HTERT RPE-1 (cell line): ENCODE results near the gene HEXIM2.
"Not testable (repeated sequence)": the region's sequence is repeated elsewhere in the genome, so short reads cannot be mapped to it uniquely, and the experiment has no call there.

Experiments used
- in situ Hi-C: fragments of 300-500 bp; cut with MboI; formaldehyde crosslinking; loops from 4 replicates; pipeline ENCODE4 v1.14.3; 2020; ENCODE audit warnings: low sequenced_read_pairs

The HEXIM2 gene, protein sequence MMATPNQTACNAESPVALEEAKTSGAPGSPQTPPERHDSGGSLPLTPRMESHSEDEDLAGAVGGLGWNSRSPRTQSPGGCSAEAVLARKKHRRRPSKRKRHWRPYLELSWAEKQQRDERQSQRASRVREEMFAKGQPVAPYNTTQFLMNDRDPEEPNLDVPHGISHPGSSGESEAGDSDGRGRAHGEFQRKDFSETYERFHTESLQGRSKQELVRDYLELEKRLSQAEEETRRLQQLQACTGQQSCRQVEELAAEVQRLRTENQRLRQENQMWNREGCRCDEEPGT

GRCh38 chr17:45161288-45162024 is at the start of gene HEXIM2:
TSS of gene HEXIM2 (plus strand) at chr17:45161875. CDS start at chr17:45162794, 919 bp downstream.
- in situ Hi-C loops: no loop called here

- in situ Hi-C loops: no loop called here
These were observed 48.9 kb upstream of the HEXIM2 start for GRCh38 chr17:45112559-45113423.

DNA sequence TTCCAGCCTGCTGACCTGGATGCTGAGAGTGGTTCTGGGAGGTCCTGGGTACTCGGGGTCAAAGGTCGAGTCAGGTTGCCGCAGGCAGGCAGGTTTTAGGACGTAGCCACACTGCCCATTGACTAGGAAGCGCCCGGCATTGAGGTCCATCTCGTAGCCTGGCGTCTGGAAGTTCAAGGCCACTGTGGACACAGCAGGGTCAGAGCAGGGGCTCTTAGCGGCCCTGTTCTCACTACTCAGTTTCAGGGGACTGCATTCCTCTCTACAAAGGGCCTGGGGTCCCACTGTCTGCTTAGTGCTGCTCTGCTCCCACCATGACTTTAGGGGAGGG is 48.3 kb upstream of the HEXIM2 start:
- in situ Hi-C loops: no loop called here

- in situ Hi-C loops: no loop called here
These were observed 47.4 kb upstream of the HEXIM2 start for GRCh38 chr17:45114117-45114932.

DNA sequence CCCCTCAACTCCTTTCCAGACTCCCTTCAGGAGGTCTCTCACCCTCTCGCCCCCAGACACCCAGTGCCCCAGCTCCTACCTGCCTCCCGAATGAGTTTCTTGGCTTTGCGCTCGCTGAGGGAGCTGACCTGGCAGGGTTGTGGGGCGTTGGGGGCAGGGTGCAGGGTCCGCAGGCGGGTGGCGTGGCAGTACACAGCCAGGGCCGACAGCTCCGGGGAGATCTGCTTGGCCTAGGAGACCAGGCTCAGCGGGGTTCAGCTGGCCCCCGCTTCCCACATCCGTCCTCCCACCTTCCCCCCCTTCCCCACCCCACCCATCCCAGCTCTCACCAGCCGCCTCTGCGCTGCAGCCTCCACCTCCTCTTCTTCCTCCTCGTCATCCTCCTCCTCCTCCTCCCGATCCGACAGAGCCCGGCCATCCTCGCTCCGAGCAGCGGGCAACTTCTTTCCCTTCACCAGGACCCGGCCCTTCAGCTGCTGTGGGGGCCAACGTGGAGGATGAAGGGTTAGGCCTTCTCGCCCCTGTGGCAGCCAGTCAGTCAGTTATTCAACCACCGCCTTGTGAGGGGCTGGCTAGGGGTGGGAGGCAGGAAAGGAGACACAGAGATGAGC is 46.6 kb upstream of the HEXIM2 start:
- in situ Hi-C loops: no loop called here

DNA sequence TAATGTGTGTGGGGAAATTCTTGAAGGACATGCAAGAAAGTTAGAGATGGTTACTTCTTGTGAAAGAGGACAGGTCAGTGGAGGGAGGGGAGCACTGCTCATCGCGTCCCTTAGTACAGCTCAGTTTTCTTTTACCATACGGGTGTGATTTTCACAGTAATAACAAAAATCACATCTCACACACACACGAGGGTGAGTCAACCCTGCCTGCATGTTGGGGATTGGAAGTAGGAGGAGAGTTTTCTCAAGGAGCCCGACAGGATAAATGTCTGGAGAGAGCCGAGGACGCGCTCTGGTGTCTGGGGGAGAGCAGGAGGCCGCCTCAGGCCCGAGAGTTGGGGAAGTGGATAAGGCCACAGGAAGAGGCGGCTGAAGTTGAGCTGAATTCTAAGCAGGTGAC is 45.8 kb upstream of the HEXIM2 start:
- in situ Hi-C loops: no loop called here

DNA sequence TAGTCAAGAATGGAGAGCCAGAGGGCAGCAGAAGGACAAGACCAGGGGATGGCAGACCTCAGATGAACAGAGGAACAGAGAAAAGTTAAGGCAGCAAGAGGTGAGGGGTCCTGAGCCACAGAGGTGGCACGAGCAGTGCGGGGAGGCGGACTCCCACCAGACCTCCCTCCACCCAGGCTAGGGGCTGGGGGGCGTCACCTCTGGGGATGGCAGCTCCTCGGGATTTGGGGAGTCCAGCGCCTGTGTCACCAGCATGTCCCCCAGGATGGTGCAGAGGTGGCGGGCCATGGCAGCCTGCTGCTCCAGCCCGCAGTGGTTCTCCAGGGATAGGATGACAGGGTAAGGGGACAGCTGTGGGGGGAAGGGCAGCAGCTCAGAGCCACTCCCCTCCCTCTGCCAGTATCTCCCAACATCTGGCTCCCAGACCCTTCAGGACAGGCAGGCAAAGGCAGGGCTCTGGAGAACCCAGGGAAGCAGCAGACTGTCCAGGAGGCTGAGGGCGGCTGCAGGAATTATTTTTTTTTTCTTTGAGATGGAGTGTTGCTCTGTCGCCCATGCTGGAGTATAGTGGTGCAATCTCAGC is 45.1 kb upstream of the HEXIM2 start:
- in situ Hi-C loops: no loop called here

DNA sequence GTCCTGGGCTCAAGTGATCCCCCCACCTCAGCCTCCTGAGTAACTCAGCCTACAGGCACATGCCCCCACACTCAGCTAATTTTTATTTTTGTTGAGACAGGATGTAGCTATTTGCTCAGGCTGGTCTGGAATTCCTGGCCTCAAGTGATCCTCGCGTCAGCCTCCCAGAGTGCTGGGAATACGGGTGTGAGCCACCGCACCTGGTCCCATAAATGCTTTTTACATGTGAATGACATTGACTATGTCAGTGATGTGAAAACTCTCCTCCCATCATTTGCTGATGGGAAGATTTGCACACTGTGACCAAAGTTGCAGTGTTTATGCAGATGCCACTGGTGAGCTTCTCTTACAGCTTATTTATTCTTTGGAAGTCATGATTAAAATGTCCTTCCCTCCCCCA is 44.3 kb upstream of the HEXIM2 start:
- in situ Hi-C loops: no loop called here

DNA sequence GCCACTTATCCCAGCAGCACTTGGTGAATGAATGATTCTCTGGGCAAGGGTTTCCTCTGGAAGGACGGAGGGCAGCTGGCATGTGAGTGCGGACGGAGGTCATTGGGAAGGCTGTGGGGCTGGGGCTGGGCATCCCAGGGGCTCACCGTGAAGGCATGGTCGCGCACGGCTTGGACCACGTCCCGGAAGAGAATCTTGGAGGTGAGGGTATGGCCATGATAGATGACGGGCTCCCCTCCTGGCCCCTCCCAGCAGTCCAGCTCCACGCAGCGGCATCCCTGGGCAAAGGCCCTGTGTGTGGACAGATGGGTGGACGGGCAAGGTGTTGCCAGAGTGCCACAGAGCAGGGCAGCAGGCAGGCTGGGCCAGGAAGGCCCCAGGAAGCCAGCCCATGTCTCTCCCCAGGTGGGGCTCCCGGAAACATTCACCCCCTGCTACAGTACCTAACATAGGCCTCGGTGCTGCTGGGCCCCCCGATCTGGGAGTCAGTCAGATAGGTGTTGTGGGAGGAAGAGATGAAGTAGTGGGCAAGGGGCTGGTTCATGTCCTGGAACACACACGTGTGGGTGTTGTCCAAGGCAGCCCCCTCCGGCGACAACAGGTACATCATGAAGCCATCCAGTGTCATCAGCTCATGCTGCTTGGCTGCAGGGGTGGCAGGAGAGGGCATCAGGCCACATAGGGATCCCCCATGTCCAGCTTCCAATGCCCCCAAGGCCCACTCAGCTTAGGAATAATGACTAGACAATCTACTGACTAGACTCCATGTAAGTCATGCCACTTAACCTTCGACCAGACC is 43.6 kb upstream of the HEXIM2 start:
- in situ Hi-C loops: no loop called here

GRCh38 chr17:45118691-45119090 is 43.0 kb upstream of the HEXIM2 start:
- in situ Hi-C loops: no loop called here

GRCh38 chr17:45119964-45120363 is 41.7 kb upstream of the HEXIM2 start:
- in situ Hi-C loops: no loop called here

DNA sequence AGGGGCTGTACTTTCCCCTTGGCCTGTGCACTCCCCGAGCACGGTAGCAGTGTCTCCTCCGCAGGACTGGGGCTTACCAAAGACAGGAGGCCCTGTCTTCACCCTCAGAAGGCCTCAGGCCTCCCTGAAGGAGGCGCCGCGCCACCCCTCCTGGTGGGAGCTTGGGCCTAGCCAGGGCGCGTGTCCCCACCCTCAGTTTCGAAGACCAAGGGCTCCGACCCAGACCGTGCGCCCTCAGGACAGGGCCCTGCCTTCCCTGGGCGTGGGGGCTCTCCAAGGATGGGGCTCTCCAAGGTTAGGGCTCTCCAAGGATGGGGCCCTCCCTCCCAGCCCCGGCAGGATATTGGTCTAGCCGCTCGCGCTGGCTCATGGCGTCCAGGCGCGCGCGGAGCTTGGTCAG is 41.1 kb upstream of the HEXIM2 start:
- in situ Hi-C loops: no loop called here

- in situ Hi-C loops: no loop called here
These were observed 40.6 kb upstream of the HEXIM2 start for GRCh38 chr17:45121055-45121454.

DNA sequence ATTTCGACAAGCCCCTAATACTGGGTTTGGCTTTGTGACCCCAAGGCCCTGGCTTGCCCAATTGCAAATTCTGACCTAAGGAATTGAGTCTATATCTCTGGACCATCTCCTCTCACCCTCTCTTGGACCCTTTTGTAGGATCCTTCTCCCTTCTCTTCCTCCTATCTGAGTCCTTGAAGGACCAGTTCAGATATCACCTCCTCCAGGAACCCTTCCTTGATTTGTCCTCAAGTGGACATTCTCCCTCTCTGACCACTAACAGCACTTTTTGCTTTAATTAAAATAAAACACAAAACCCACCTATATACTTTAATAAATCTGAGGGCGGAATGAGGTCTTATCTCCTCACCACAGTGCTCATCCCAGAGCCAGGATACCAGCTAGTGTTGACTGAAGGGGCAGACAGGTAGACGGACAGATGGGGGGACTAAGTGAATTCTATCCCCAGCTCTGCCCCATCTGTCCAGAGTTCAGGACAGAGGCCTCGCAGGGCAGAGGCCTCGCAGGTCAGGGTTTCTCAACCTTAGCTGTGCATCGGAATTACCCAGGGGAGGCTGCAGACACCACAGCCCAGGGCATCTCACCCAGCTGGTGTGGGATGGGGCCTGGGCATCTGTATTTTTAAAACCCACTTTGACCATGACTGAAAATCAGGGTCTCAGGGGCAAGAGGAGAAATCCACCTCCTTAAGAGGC is 38.5 kb upstream of the HEXIM2 start:
- in situ Hi-C loops: no loop called here

DNA sequence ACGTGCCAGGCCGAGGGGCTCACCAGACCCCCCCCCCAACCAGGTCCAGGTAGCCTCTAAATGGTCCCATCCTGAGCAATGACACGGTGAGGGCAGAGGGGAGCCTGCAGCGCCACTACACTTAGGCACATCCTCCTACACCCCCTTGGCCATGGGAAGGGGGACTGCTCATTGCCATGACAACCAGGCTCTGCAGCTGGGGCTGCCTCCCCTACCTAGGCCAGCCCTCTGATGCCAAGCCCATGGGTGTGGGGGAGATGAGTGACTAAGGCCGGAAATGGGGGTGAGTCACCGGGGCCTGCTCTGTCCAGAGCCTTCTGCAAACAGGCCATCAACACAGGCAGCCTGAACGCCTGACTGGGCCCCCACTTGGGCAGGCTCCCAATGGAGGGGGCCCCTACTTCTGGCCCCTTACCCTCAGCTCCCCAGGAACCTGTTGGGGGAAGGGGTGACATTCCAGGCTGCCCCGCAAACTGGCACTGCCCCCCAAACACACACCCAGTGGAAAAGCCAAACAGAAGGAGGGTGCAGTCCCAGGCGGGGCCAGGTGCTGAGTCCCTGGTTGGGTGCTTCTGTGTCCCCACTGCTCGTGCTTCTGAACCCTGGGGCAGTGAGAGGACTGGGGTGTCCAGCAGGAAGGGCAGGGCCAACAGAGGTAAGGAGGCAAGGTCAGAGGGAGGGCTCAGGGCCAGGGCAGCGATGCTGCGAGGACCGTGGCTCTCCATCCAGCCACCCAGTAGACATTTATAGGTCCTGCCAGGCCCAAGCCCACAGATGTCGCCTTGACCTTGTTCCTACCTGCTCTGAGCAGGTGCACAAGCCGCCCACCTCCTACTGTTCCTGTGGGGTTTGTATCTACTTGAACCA is 37.5 kb upstream of the HEXIM2 start:
- in situ Hi-C loops: no loop called here

GRCh38 chr17:45124797-45125122 is 36.9 kb upstream of the HEXIM2 start:
- in situ Hi-C loops: not testable (repeated sequence)

- in situ Hi-C loops: no loop called here
These were observed 36.2 kb upstream of the HEXIM2 start for GRCh38 chr17:45125509-45125908.

GRCh38 chr17:45127207-45127547 is 34.5 kb upstream of the HEXIM2 start:
- in situ Hi-C loops: no loop called here
